GM10248 (cell line): ENCODE measurements around the gene TENT5A.

Source experiments
- CTCF ChIA-PET: fragments of 300-600 bp; sonication (Branson Sonifier 250); formaldehyde crosslinking; extraction: SDS; loops from one replicate; lab custom pipeline; 2021; ENCODE audit warnings: antibody characterized with exemption; lab: Yijun Ruan, JAX
- POLR2A ChIA-PET: fragments of 350-650 bp; sonication (Branson Sonifier 250); formaldehyde crosslinking; extraction: SDS; loops from one replicate; lab custom pipeline; 2020; ENCODE audit warnings: antibody characterized with exemption; lab: Yijun Ruan, JAX
- DNase-seq: peaks from one replicate; pipeline ENCODE4 v3.0.0; 2012; ENCODE audit errors: extremely low spot score
- CTCF ChIP-seq: IDR thresholded peaks from 2 replicates; pipeline ENCODE4 v1.5.1; 2012; ENCODE audit warnings: mild to moderate bottlenecking, low read depth; ENCODE audit errors: extremely low read depth, missing control alignments, control extremely low read depth

The TENT5A gene

GRCh38 chr6:81713205-81713604, 39.3 kb downstream of the TENT5A start:
- no peak for DNase-seq
- POLR2A ChIA-PET = no interaction called here
- CTCF ChIA-PET = interaction anchor here (0.9 to 1.2 kb wide), 2 partner anchors 19 to 326 kb away, joined by 3 read pairs; no protein-coding TSS in a partner anchor
- no peak for TF ChIP-seq CTCF

GRCh38 chr6:81708113-81708699, 44.3 kb downstream of the TENT5A start:
- ChIA-PET CTCF (no interaction called here), POLR2A (no interaction called here)
- no peak for DNase-seq
- TF ChIP-seq CTCF = no peak

- no peak for DNase-seq
- POLR2A ChIA-PET = no interaction called here
- no peak for TF ChIP-seq CTCF
- CTCF ChIA-PET = no interaction called here
Measured at GRCh38 chr6:81704700-81705099, 47.8 kb downstream of the TENT5A start.

GRCh38 chr6:81700414-81700813, 52.1 kb downstream of the TENT5A start:
- POLR2A ChIA-PET = no interaction called here
- no peak for TF ChIP-seq CTCF

GRCh38 chr6:81697559-81697958, 54.9 kb downstream of the TENT5A start:
- POLR2A ChIA-PET = no interaction called here
- CTCF ChIA-PET = no interaction called here
- no peak for DNase-seq
- no peak for TF ChIP-seq CTCF

More at GRCh38 chr6:81700414-81700813, 52.1 kb downstream of the TENT5A start:
- DNase-seq = no peak
- CTCF ChIA-PET = interaction anchor here (1.4 kb wide), 1 partner anchor 15 kb away, joined by 3 read pairs; no protein-coding TSS in a partner anchor

GRCh38 chr6:81696524-81696923, 56.0 kb downstream of the TENT5A start:
- CTCF ChIA-PET = no interaction called here
- POLR2A ChIA-PET = no interaction called here

More at GRCh38 chr6:81696524-81696923, 56.0 kb downstream of the TENT5A start:
- no peak for TF ChIP-seq CTCF
- no peak for DNase-seq
